ENCODE results near the gene FABP7. TPM values are rescaled to one million over a fixed set of nuclear protein-coding genes. Genes with fewer than 3 reads are reported as not detected.

The FABP7 gene
- total RNA-seq, 1 experiment from 2014 or later: not detected

DNA sequence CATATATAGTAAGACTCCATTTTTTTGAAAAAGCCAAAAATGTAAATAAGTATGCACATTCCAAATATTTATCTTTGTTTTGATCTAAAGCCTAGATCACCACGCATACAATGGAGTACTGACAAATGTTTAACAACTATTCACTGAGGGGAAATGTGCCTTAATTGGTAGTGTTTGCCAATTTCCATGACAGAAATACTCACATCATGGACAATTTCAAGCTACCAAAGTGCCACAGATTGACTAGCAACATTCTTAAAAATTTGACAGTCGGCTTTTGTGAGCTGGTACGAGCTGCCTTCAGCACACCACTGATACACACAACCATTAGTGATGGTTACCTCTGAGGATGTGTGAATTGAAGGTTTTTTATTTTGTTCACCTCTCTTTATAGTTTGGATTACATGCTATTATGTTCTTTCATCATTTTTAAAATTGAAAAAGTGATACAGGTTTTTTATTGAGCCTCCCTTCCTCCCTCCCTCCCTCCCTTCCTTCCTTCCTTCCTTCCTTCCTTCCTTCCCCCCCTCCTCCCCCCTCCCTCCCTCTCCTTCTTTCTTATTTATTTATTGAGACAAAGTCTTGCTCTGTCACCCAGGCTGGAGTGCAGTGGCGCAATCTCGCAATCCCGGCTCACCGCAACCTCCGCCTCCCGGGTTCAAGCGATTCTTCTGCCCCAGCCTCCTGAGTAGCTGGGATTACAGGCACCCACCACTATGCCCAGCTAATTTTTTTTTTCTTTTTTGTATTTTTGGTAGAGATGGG is 28.8 kb downstream of the FABP7 start:
- Mint-ChIP-seq H3K4me3 (ENCODE audit: unreplicated experiment) (no peak overlapping the region), H3K4me1 (ENCODE audit: low read depth, unreplicated experiment) (peaks cover 6% of the 10 kb centered on the region), H3K27me3 (ENCODE audit: insufficient read depth, unreplicated experiment) (no peaks in the 10 kb centered on the region), H3K36me3 (ENCODE audit: insufficient read depth, unreplicated experiment) (peaks cover 13% of the 10 kb centered on the region), H3K9me3 (ENCODE audit: unreplicated experiment) (no peaks in the 10 kb centered on the region), H3K27ac (ENCODE audit: unreplicated experiment) (no peak overlapping the region)
- no TSS peak for BruUV-seq (replicated peaks)
- DNase-seq: no peak
- H3K36me3 ChIP-seq (ENCODE audit: control insufficient read depth, insufficient read depth, low read length): peaks cover 1% of the 10 kb centered on the region; the same call in 1 of the 2 replicates
- no peaks in the 10 kb centered on the region for H3K27me3 ChIP-seq (replicated peaks; ENCODE audit: control insufficient read depth, insufficient read depth, low read length)
- H3K4me3 ChIP-seq (ENCODE audit: low read depth, low read length): no peak overlapping the region
- H3K9me3 ChIP-seq: no peaks in the 10 kb centered on the region
- POLR2A ChIA-PET: interaction anchor here (1.4 kb wide), 1 partner anchor 19 kb away, joined by 3 read pairs; the partner anchor contains the start of gene SMPDL3A
- TF ChIP-seq, protein P1, sequence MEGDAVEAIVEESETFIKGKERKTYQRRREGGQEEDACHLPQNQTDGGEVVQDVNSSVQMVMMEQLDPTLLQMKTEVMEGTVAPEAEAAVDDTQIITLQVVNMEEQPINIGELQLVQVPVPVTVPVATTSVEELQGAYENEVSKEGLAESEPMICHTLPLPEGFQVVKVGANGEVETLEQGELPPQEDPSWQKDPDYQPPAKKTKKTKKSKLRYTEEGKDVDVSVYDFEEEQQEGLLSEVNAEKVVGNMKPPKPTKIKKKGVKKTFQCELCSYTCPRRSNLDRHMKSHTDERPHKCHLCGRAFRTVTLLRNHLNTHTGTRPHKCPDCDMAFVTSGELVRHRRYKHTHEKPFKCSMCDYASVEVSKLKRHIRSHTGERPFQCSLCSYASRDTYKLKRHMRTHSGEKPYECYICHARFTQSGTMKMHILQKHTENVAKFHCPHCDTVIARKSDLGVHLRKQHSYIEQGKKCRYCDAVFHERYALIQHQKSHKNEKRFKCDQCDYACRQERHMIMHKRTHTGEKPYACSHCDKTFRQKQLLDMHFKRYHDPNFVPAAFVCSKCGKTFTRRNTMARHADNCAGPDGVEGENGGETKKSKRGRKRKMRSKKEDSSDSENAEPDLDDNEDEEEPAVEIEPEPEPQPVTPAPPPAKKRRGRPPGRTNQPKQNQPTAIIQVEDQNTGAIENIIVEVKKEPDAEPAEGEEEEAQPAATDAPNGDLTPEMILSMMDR (IDR thresholded peaks at IDR 0.05; ENCODE audit: insufficient read depth in 1 of 2, low read depth in 1 of 2, low read length in 1 of 2, severe bottlenecking in 1 of 2, unreplicated experiment in 1 of 2): no peak
- intact Hi-C loops (cut with micrococcal nuclease; ENCODE audit: unreplicated experiment): no loop called here
- peaks cover 3% of the 10 kb centered on the region for H3K4me1 ChIP-seq
- CTCF ChIA-PET: no interaction called here

DNA sequence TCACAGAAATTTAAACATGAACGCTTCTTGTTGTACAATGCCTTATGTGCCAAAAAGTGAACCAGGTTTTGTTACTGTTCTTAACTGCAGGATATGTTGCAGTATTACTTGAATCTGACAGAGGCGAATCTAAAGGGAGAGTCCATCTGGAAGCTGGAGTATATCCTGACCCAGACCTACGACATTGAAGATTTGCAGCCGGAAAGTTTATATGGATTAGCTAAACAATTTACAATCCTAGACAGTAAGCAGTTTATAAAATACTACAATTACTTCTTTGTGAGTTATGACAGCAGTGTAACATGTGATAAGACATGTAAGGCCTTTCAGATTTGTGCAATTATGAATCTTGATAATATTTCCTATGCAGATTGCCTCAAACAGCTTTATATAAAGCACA is 29.5 kb downstream of the FABP7 start:
- Histone ChIP-seq H3K36me3 (ENCODE audit: control insufficient read depth, insufficient read depth, low read length) (peaks cover 1% of the 10 kb centered on the region; the same call in 1 of the 2 replicates), H3K27me3 (replicated peaks; ENCODE audit: control insufficient read depth, insufficient read depth, low read length) (no peaks in the 10 kb centered on the region), H3K9me3 (no peaks in the 10 kb centered on the region), H3K4me1 (no peaks in the 10 kb centered on the region; the same call in 1 of the 2 replicates), H3K4me3 (ENCODE audit: low read depth, low read length) (no peak overlapping the region)
- no peak for DNase-seq
- H3K9me3 Mint-ChIP-seq (ENCODE audit: unreplicated experiment): no peaks in the 10 kb centered on the region
- H3K27ac Mint-ChIP-seq (ENCODE audit: unreplicated experiment): no peak overlapping the region
- TF ChIP-seq, protein P1 (IDR thresholded peaks at IDR 0.05; ENCODE audit: insufficient read depth in 1 of 2, low read depth in 1 of 2, low read length in 1 of 2, severe bottlenecking in 1 of 2, unreplicated experiment in 1 of 2): no peak
- ChIA-PET POLR2A (interaction anchor here (1.4 kb wide), 1 partner anchor 20 kb away, joined by 3 read pairs; the partner anchor contains the start of gene SMPDL3A), CTCF (no interaction called here)
- H3K36me3 Mint-ChIP-seq (ENCODE audit: insufficient read depth, unreplicated experiment): peaks cover 13% of the 10 kb centered on the region
- no peaks in the 10 kb centered on the region for H3K27me3 Mint-ChIP-seq (ENCODE audit: insufficient read depth, unreplicated experiment)
- no peak overlapping the region for H3K4me3 Mint-ChIP-seq (ENCODE audit: unreplicated experiment)
- BruUV-seq (replicated peaks): no TSS peak
- intact Hi-C loops (cut with micrococcal nuclease; ENCODE audit: unreplicated experiment): no loop called here
- H3K4me1 Mint-ChIP-seq (ENCODE audit: low read depth, unreplicated experiment): no peaks in the 10 kb centered on the region

DNA sequence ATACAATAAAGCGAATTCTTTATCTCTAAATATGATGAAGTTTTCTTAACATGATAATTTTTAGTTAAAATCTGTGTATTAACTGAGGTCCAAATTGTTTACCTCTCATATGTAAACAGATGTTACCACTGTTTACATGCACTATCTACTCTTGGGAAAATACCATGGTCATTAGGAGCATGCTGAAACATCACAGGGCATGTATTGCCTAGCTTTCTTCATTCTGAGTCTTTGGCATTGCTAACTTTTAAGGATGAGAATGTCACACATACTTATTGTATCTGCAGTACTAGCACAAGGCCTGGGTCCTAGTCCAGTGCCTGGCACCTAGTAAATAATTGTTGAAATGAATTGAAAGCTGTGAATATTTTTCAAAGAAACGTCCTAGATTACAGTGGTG is 30.2 kb downstream of the FABP7 start:
- Mint-ChIP-seq H3K4me3 (ENCODE audit: unreplicated experiment) (no peak overlapping the region), H3K4me1 (ENCODE audit: low read depth, unreplicated experiment) (no peaks in the 10 kb centered on the region), H3K27me3 (ENCODE audit: insufficient read depth, unreplicated experiment) (no peaks in the 10 kb centered on the region), H3K36me3 (ENCODE audit: insufficient read depth, unreplicated experiment) (peaks cover 13% of the 10 kb centered on the region), H3K27ac (ENCODE audit: unreplicated experiment) (no peak overlapping the region), H3K9me3 (ENCODE audit: unreplicated experiment) (no peaks in the 10 kb centered on the region)
- no peaks in the 10 kb centered on the region; the same call in 1 of the 2 replicates for H3K4me1 ChIP-seq
- TF ChIP-seq, protein P1 (IDR thresholded peaks at IDR 0.05; ENCODE audit: insufficient read depth in 1 of 2, low read depth in 1 of 2, low read length in 1 of 2, severe bottlenecking in 1 of 2, unreplicated experiment in 1 of 2): no peak
- peaks cover 1% of the 10 kb centered on the region; the same call in 1 of the 2 replicates for H3K36me3 ChIP-seq (ENCODE audit: control insufficient read depth, insufficient read depth, low read length)
- no peak for DNase-seq
- H3K9me3 ChIP-seq: no peaks in the 10 kb centered on the region
- no peaks in the 10 kb centered on the region for H3K27me3 ChIP-seq (replicated peaks; ENCODE audit: control insufficient read depth, insufficient read depth, low read length)
- BruUV-seq (replicated peaks): no TSS peak
- intact Hi-C loops (cut with micrococcal nuclease; ENCODE audit: unreplicated experiment): no loop called here
- ChIA-PET CTCF (no interaction called here), POLR2A (no interaction called here)
- H3K4me3 ChIP-seq (ENCODE audit: low read depth, low read length): no peak overlapping the region

All from Caco-2 (cell line).